Retinal pigment epithelial cell (primary cell): Measurements from ENCODE around the gene CNTN4.

Experiments used
- DNase-seq: peaks from one replicate; pipeline ENCODE4 v3.0.0-alpha.2; 2010; ENCODE audit warnings: low read depth
- H3K4me3 ChIP-seq: 2 replicates; pipeline ENCODE4 v1.5.1; 2011; ENCODE audit warnings: mild to moderate bottlenecking, low read length, control low read depth, moderate library complexity
- TF ChIP-seq, protein P1 (sequence below): conservative IDR thresholded peaks from 2 replicates; pipeline ENCODE4 v1.5.1; 2011; ENCODE audit warnings: low read depth, low read length, control low read depth, inconsistent platforms

Gene CNTN4

DNA sequence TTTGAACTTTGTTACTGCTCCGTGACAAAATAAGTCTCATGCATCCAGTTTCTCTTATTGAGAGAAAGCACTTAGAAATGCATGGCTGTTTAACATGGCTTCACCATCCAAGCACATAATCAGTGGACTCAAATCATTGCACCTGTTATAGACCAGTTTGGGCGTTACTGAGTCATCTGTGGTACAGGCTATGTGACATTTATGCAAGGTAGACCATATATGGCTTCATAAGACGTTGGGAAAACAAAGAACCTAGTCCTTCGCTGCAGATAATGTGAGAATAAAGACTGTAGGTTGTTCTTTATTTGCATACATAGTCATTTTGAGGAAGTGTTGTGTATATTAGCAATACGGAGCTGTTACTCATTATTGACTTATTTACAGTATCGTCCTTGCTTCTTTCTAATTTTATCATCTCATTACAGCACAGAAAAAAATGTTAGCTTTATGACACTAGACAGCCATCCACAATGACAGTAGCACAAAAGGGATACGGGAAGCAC, 636.8 kb downstream of the CNTN4 start:
- no peak for DNase-seq
- H3K4me3 ChIP-seq = no peak overlapping the region
- TF ChIP-seq, protein P1, sequence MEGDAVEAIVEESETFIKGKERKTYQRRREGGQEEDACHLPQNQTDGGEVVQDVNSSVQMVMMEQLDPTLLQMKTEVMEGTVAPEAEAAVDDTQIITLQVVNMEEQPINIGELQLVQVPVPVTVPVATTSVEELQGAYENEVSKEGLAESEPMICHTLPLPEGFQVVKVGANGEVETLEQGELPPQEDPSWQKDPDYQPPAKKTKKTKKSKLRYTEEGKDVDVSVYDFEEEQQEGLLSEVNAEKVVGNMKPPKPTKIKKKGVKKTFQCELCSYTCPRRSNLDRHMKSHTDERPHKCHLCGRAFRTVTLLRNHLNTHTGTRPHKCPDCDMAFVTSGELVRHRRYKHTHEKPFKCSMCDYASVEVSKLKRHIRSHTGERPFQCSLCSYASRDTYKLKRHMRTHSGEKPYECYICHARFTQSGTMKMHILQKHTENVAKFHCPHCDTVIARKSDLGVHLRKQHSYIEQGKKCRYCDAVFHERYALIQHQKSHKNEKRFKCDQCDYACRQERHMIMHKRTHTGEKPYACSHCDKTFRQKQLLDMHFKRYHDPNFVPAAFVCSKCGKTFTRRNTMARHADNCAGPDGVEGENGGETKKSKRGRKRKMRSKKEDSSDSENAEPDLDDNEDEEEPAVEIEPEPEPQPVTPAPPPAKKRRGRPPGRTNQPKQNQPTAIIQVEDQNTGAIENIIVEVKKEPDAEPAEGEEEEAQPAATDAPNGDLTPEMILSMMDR = no peak

DNA sequence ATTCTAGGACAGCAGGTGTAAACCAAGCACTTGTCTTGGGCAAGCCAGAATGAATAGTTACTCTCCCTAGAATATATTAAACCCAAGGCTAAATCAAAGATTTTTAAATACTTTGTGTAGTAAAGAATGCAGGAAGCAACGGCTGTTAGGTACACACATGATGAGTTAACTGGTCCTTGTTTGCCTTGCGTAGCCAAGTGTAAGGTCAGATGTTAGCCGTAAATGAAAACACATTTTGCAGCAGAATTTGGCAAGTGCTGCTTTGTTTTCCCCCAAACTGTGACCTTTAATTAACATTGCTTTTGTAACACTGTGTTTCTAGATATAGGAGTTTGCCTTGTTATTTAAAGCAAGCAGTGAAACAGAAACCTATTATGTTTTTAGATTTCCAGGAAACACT, 642.9 kb downstream of the CNTN4 start:
- DNase-seq = no peak
- TF ChIP-seq, protein P1 = no peak
- no peak overlapping the region for H3K4me3 ChIP-seq

DNA sequence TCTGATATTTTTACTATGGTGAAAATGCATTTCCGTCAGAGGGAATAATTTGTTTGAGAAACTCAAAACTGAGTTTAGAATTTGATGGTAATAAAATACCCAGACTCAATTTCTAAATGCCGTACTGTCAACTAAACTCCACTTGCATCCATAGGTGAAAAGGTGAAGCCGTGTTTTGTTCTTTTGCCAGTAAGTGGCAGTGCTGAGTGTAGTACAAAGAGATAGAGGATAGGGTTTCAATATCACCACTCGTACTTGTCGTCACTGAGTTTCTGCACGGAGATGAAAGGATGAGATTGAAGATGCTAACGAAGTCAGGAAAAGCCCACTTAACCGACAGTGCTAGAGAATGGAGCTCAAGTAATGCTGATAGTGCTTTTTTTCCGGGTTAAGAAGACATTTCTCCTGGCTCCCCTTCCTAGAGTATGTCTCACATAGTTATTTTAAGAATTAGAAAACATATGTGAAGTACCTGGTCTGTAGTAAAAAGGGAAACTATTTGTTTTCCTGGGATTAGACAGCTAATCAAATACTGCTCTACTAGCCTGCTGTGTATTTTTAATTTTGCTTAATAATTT, 666.4 kb downstream of the CNTN4 start:
- DNase-seq = no peak
- H3K4me3 ChIP-seq = no peak overlapping the region
- TF ChIP-seq, protein P1 = peak; percentile 36

DNA sequence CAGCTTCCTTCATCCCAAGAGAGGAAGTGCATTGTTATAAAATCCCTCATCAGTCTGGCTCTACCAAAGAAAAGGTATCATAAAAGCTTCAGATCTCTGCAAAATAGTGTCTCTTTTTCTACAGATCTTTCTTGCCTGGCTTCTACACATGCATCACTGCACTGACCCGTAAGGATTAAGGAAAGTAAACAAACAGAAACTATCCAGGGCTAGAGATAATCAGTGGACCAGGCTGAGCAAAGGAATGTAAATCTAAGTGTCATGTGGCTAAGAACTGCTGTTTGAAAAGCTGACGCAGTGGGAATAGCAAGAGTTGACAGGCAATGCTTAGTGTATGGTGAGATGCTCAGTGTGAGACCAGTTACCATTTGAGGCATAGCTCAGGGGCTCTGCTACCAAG, 671.8 kb downstream of the CNTN4 start:
- DNase-seq = peak; percentile 48
- H3K4me3 ChIP-seq = no peak overlapping the region
- TF ChIP-seq, protein P1 = no peak

DNA sequence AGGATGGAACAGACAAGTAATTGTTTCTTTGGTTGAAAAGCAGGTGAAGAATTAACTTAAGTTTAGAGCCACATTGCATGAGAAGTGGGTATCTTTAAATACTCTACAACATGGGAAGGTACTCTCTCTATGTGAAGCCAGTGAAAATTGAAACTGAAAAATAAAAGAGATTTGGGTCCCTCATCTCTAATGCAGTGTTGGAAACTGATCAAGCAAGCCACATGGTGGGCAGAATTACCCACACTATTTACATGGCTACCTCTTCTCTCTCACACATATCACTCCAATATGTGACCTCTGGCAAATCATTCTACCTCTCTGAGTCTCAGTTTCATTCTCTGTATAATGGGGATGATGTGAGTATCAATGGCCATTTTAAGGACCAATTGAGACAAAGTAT, 672.5 kb downstream of the CNTN4 start:
- H3K4me3 ChIP-seq = no peak overlapping the region
- no peak for DNase-seq
- TF ChIP-seq, protein P1 = no peak

DNA sequence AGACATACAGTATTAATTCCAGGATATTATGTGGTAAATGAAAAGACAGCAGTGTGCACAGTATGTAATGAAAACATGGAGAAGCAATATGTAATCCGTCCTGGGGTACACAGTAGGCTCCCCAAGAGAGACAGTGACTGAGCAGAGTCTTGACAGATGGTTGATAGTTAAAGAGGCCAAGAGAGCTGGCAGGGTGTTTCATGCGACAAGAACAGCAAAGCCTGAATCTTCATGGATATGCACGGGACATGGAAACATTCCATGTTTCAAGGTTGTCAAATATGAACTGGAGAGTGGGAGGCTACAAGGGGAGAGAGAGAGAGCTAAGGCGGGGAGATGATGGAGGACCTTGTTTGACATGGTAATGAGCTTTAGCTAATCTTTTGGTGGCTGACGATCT, 673.1 kb downstream of the CNTN4 start:
- no peak overlapping the region for H3K4me3 ChIP-seq
- TF ChIP-seq, protein P1 = no peak
- no peak for DNase-seq

DNA sequence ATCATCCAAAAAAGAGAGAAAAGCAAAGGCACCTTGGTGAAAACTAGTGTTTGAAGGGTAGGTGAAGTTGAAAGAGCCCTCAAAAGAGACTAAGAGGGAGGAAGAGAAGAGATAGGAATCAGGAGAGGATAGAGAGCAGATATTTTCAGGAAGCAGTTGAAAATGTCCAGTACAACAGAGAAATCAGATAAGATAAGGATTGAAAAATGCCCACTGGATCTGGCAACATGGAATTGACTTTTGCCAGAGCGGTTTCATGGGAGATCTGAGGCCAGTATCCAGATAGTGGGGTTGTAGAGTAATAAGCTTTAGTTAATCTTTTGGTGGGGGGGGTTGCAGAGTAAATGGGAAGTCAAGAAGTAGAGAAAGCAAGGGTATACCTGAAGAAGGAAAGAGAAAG, 674.1 kb downstream of the CNTN4 start:
- TF ChIP-seq, protein P1 = no peak
- DNase-seq = no peak
- H3K4me3 ChIP-seq = no peak overlapping the region
